ENCODE data around the gene NAA11.

Gene NAA11
- 0 reads per million in 3 experiments for total RNA-seq

DNA sequence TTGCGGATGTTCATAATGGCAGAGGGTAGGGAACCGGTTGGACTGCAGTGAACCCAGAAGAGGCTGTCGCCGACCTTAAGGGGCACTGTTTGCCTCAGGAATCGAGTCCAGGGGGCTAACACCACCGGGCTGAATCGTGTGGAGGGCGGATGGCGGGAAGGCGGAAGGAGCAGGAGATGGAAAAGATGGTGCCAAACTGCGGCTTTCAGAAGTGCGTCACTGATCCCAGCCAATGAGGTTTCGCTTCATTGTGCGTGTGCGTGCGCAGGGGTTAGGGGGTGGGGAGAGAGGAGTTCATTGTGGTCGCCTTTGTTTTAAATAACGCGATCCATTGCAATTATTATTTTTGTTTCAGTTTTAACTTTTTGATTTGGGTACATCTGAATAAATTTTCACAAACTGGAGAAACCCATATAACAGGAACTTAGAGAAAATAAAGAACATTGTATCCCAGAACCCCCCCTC lies at the start of gene NAA11:
Gene NAA11 (minus strand): TSS at position 198 of the 465 bp plus-strand sequence. CDS start 184 bp downstream, at position 14.
- DNase-seq, result no peak

- no peak for DNase-seq
Observed at GRCh38 chr4:79370026-79370425, 44.2 kb upstream of the NAA11 start.

GRCh38 chr4:79367096-79367495 lies 41.2 kb upstream of the NAA11 start:
- no peak for DNase-seq

- DNase-seq, result no peak
Observed at GRCh38 chr4:79366422-79366821, 40.6 kb upstream of the NAA11 start.

DNA sequence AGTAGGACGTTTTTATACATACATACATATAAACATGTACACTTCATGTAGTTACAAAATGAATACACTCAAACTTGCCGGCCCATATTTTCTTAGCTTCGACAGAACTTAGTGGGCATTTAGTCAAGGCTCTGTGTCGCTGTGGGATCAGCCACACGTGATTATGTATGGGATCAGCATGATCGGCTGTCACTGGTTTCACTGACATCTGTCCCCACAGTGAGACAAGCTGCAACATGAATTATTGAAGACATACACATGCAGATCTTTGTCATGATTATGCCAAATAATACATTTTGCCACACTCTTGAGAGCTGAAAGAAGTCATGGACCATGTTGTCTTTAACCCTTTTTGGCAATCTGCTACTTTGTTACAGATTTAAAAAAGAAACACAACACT lies 38.2 kb upstream of the NAA11 start:
- DNase-seq, result no peak

- DNase-seq, result no peak
Observed at GRCh38 chr4:79362626-79363025, 36.8 kb upstream of the NAA11 start.

DNA sequence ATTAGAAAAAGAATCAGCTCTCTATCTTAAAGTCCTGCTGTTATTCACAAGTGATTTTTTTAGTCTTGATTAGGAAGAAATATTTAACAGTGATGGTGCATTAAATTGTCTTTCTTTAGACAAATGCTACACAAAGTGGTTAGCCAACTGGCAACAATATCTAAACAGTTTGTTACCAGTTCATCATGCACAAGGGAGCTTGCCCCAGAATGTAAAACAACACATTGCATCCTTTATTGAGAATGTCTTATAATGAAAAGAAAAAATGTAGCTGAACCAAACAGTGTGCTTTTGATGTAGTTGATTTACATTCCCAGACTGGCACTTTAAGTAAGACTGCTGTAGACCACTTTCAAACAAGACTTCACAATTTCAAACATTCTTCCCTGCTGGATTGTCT lies 34.1 kb upstream of the NAA11 start:
- DNase-seq, result no peak

DNA sequence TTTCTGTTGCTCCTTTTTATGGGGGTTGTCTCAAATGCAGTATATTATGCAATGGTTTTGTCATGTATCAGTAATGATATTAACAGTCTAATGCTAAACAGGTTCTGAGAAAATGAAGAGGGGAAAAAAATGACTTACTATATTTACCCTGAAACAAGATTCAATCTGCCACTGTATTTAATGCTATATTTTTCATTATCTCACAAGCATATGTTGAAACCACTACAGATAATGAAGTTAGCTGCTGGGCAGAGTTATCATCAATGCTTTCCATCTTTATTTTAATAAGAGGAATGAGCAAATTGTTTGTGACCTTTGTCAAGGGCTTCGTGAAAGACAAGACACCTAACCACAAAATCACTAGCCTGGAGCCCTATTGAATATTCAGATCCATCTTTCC lies 32.6 kb upstream of the NAA11 start:
- DNase-seq, result no peak

- no peak for DNase-seq
Observed at GRCh38 chr4:79357365-79357764, 31.5 kb upstream of the NAA11 start.

GRCh38 chr4:79353075-79353474 lies 27.2 kb upstream of the NAA11 start:
- no peak for DNase-seq

- DNase-seq, result no peak
Observed at GRCh38 chr4:79348405-79348804, 22.5 kb upstream of the NAA11 start.

DNA sequence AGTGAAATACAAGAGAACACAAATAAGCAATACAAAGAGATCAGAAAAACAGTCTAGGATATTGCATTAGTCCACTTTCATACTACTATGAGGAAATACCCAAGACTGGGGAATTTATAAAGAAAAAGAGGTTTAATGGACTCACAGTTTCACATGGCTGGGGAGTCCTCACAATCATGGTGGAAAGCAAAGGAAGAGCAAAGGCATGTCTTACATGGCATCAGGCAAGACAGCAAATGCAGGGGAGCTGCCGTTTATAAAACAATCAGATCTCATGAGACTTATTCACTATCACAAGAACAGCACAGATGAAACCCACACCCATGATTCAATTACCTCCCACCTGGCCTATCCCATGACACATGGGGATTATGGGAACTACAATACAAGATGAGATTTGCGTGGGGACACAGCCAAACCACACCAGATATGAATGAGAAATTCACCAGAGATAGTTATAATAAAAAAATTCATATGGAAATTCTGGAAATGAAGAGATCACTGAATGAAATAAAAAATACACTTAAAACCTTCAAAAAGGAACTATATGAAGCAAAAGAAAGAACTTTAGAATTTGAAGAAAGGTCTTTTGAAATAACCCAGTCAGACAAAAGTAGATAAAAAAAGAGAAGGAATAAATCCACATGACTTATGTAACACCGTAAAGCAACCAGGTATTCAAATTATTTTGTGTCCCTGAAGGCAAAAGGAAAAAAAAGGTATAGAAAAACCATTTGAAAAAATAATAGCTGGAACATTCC lies 16.2 kb upstream of the NAA11 start:
- no peak for DNase-seq

- no peak for DNase-seq
Observed at GRCh38 chr4:79340568-79340967, 14.7 kb upstream of the NAA11 start.

DNA sequence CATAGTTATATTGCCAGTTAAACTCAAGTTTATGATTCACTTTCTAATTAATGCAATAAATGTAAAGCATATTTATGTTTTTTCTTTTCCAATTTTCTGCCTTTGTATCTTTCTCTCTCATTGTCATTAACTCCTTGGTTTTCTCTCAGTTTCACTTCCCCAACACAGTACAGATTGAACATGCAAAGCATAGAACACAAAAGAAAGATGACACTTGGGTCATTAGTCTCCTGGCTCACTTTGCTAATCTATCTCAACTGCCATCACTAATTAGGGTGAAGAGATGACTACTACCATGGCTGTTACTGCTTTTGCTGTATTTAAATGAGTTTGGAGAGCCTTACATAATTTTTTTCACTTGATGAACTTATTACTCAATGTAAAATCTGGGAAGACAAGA lies 12.3 kb upstream of the NAA11 start:
- no peak for DNase-seq

DNA sequence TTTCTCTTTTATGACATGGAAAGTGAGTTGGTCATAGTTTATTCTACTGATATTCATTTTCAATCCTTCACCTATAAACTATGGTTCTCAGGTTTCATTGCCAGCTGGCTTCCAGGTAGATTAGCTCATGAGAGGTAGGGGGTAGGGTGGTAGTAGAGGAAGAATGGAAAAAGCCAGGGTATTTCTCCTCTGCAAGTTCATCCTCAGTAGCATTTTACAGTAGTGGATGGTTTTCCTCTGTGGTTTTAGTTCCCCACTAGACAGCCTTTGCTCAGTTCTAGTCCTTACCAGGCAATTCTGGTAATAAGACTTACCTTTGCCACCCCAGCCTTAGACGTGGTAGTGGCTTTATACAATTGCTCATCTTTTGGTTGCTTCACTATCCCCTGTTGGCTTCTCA lies 8.9 kb upstream of the NAA11 start:
- no peak for DNase-seq

DNA sequence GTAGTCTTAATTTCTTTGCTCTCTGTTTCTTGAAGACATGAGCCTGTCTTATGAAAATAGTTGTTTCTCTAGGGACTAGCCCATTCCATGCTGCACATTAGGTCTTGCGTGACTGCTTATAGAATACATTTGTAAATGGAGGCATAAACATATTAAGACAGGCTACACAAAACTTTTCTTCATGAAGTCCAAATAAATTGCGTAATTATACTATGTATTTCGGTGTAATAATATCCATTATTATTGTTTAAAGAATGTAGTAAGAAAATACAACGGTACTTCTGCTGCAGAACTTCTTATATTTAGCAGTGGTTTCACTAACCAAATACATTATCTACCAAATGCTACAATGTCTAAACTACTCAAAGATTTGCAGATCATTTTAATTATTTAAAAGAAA lies 8.5 kb upstream of the NAA11 start:
- DNase-seq, result no peak

- DNase-seq, result no peak
Observed at GRCh38 chr4:79331126-79331876, 5.4 kb upstream of the NAA11 start.

- DNase-seq, result no peak
Observed at GRCh38 chr4:79330720-79331119, 4.9 kb upstream of the NAA11 start.

GRCh38 chr4:79325436-79325835 lies 425 bp downstream of the NAA11 start:
- no peak for DNase-seq

DNA sequence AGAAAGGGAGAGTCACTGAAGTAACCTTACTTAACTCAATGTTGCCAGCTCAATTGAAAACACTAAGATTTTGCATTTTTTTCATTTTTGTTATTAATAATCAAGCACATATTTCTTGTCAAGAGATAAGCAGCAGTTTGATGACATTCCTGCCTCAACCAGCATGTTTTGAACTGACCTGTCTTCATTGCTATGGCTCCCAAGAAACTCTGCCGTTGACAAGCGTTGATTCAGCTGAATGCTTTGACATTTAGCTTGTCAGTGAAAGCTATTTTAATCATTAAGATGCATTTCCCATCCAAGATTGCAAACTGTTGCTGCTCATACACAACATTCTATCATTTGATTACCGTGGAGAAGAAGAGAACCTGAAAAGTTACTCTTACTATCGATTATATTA lies 5.9 kb downstream of the NAA11 start:
- no peak for DNase-seq

GRCh38 chr4:79317711-79318110 lies 8.2 kb downstream of the NAA11 start:
- no peak for DNase-seq

GRCh38 chr4:79315891-79316290 lies 10.0 kb downstream of the NAA11 start:
- DNase-seq, result no peak

DNA sequence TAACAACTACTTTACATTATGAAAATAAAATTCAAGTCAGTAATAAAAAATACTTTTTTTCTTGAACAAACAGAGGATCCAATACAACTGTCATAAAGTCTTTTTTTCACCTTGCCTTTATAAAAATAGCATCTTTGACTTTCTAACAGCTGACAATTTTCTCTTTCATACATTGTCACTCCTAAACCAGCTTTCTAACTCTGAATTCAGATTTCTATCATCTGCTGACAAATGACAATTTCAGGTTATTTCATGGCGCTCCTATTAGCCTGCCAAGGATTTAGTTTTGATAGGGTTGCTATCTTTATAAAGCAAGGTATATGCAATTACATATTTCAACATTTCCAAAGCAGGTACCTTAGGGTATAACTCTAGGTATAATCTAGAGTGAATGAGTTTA lies 14.6 kb downstream of the NAA11 start:
- DNase-seq, result no peak

- no peak for DNase-seq
Observed at GRCh38 chr4:79308971-79309370, 16.9 kb downstream of the NAA11 start.
